ENCODE data around the gene DCXR. TPM values are rescaled to one million over a fixed set of nuclear protein-coding genes. Genes with fewer than 3 reads are reported as not detected.

The DCXR gene
- total and polyA plus RNA-seq, 2 of the 13 experiments (the other 11 are each of a cell fraction or from before 2014, with no cell fraction given) = 287 to 311 TPM

DNA sequence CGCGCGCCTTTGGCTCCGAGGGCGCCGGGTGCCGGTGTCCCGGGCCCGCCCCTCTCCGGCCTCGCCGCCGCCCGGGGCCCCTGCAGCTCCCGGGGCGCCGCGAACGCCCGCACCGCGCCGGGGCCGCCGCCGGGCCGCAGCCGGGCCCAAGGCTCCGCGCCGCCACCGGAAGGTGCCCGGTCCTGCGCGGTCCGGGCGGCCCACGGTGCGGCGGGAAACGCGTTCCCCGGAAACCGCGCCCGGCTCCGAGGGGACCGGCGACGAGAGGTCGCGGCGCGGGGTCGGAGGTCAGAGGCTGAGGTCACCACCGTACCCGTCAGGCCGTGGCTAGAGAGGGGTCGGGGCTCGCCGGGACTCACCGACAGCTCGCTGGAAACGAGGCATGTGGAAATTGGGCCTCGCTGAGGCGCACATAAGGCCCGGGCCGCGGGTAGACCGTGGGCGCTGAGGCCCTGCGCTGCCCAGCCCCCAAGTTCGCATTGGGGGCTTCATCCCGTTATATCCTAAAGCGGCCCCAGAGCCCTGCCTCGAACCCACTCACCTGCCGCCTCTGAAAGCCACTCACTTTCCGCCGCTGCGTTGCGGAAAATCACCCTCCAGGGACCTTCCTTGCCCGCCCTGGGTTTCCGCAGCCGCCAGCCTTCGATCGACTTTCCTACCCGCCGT is 28.3 kb upstream of the DCXR start, which contains the start of gene DUS1L (continued):
- TF ChIP-seq AGO2 (optimal IDR thresholded peaks at IDR 0.05; ENCODE audit: low read depth, low read length) (no peak), SIX4 (CRISPR knock-in tag; IDR thresholded peaks at IDR 0.05) (peak; percentile 60; the same call in 1 of the 2 replicates), DDIT3 (CRISPR knock-in tag; IDR thresholded peaks at IDR 0.05) (no peak), ZNF432 (CRISPR knock-in tag; IDR thresholded peaks at IDR 0.05; ENCODE audit: borderline replicate concordance) (no peak), ZNF143 (CRISPR knock-in tag; IDR thresholded peaks at IDR 0.05) (peak; percentile 59; the same call in 1 of the 2 replicates), ZFX (CRISPR knock-in tag; IDR thresholded peaks at IDR 0.05; ENCODE audit: low read depth) (peak; percentile 96), ZNF781 (CRISPR knock-in tag; IDR thresholded peaks at IDR 0.05; ENCODE audit: borderline replicate concordance, not compliant biosample characterization) (no peak), POGZ (CRISPR knock-in tag; IDR thresholded peaks at IDR 0.05) (peak; percentile 94), CENPX (CRISPR knock-in tag; IDR thresholded peaks at IDR 0.05) (no peak), ZNF879 (CRISPR knock-in tag; IDR thresholded peaks at IDR 0.05) (peak; percentile 73; the same call in 1 of the 2 replicates), MTERF4 (CRISPR knock-in tag; IDR thresholded peaks at IDR 0.05) (peak; percentile 6; the same call in 1 of the 2 replicates), ZNF138 (CRISPR knock-in tag; IDR thresholded peaks at IDR 0.05; ENCODE audit: low read depth) (peak; percentile 96), ZNF720 (CRISPR knock-in tag; IDR thresholded peaks at IDR 0.05) (0 out of 2 replicates have a peak, but pooled peaks have one; percentile 35), ZNF251 (CRISPR knock-in tag; IDR thresholded peaks at IDR 0.05) (peak; percentile 94; the same call in 1 of the 2 replicates), SSRP1 (CRISPR knock-in tag; IDR thresholded peaks at IDR 0.05) (peak; percentile 35; the same call in 1 of the 2 replicates), SMYD3 (CRISPR knock-in tag; IDR thresholded peaks at IDR 0.05) (0 out of 2 replicates have a peak, but pooled peaks have one; percentile 32), MLXIP (CRISPR knock-in tag; IDR thresholded peaks at IDR 0.05; ENCODE audit: borderline replicate concordance) (no peak), ISX (CRISPR knock-in tag; conservative IDR thresholded peaks at IDR 0.05) (no peak)
- TF ChIP-seq, protein P1, sequence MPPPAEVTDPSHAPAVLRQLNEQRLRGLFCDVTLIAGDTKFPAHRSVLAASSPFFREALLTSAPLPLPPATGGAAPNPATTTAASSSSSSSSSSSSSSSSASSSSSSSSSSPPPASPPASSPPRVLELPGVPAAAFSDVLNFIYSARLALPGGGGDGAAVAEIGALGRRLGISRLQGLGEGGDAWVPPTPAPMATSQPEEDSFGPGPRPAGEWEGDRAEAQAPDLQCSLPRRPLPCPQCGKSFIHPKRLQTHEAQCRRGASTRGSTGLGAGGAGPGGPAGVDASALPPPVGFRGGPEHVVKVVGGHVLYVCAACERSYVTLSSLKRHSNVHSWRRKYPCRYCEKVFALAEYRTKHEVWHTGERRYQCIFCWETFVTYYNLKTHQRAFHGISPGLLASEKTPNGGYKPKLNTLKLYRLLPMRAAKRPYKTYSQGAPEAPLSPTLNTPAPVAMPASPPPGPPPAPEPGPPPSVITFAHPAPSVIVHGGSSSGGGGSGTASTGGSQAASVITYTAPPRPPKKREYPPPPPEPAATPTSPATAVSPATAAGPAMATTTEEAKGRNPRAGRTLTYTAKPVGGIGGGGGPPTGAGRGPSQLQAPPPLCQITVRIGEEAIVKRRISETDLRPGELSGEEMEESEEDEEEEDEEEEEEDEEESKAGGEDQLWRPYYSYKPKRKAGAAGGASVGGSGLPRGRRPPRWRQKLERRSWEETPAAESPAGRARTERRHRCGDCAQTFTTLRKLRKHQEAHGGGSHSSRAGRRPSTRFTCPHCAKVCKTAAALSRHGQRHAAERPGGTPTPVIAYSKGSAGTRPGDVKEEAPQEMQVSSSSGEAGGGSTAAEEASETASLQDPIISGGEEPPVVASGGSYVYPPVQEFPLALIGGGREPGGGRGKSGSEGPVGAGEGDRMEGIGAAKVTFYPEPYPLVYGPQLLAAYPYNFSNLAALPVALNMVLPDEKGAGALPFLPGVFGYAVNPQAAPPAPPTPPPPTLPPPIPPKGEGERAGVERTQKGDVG (CRISPR knock-in tag; IDR thresholded peaks at IDR 0.05; ENCODE audit: borderline replicate concordance) = peak; percentile 94
- TF ChIP-seq, protein P2, sequence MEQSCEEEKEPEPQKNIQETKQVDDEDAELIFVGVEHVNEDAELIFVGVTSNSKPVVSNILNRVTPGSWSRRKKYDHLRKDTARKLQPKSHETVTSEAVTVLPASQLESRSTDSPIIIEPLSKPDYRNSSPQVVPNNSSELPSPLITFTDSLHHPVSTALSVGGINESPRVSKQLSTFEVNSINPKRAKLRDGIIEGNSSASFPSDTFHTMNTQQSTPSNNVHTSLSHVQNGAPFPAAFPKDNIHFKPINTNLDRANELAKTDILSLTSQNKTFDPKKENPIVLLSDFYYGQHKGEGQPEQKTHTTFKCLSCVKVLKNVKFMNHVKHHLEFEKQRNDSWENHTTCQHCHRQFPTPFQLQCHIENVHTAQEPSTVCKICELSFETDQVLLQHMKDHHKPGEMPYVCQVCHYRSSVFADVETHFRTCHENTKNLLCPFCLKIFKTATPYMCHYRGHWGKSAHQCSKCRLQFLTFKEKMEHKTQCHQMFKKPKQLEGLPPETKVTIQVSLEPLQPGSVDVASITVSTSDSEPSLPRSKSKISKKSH (CRISPR knock-in tag; IDR thresholded peaks at IDR 0.05; ENCODE audit: borderline replicate concordance) = peak; percentile 73; the same call in 1 of the 2 replicates
